Activated naive CD4-positive, alpha-beta T cell treated with anti-CD3 and anti-CD28 coated beads, Interleukin-2, amount 10 ng/mL, durations not matched to agents 7 days and 5 days (primary cell): ENCODE data around the gene TNIP3.

ENCODE experiments used
- CTCF ChIA-PET: fragments of 350-600 bp; sonication (Branson Sonifier 250); formaldehyde crosslinking; loops from one replicate; lab custom pipeline; 2021; ENCODE audit warnings: antibody characterized with exemption; lab: Charles Lee
- DNase-seq: peaks from one replicate; pipeline ENCODE4 v3.0.0-alpha.2; 2020
- H3K27ac Mint-ChIP-seq: one replicate; pipeline ENCODE4 v1.8.0; 2021; ENCODE audit warnings: mild to moderate bottlenecking, moderate library complexity, mixed read lengths
- H3K27me3 Mint-ChIP-seq: one replicate; pipeline ENCODE4 v1.8.0; 2021; ENCODE audit warnings: mild to moderate bottlenecking, mixed read lengths
- H3K36me3 Mint-ChIP-seq: one replicate; pipeline ENCODE4 v1.8.0; 2021; ENCODE audit warnings: mixed read lengths
- H3K4me1 Mint-ChIP-seq: one replicate; pipeline ENCODE4 v1.8.0; 2021; ENCODE audit warnings: mixed read lengths
- H3K4me3 Mint-ChIP-seq: one replicate; pipeline ENCODE4 v1.8.0; 2021; ENCODE audit warnings: mild to moderate bottlenecking, moderate library complexity, mixed read lengths
- H3K9me3 Mint-ChIP-seq: one replicate; pipeline ENCODE4 v1.8.0; 2021; ENCODE audit warnings: mixed read lengths

TNIP3 gene

DNA sequence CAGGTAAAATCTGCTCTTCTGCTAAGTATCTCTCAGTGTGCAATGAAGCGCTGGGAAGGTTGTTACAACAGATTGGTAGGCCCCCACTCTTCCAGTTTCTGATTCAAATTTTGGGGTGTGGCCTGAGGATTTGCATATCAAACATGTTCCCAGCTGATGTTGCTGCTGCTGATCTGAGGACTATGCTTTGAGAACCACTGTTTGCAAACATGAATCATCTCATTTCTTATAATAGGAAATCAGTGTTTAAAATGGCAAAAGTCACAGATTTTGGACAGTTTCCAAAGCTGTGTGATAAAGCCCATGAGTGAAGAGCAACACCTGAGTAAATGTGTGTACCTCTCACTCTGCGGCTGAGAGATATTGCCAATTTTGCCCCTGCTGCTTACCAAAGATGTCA lies 55.6 kb downstream of the TNIP3 start:
- Mint-ChIP-seq H3K9me3 (no peaks in the 10 kb centered on the region), H3K27me3 (peaks cover 12% of the 10 kb centered on the region), H3K4me1 (peaks cover 12% of the 10 kb centered on the region), H3K4me3 (no peak overlapping the region), H3K36me3 (no peaks in the 10 kb centered on the region), H3K27ac (no peak overlapping the region)
- CTCF ChIA-PET: no interaction called here
- no peak for DNase-seq

DNA sequence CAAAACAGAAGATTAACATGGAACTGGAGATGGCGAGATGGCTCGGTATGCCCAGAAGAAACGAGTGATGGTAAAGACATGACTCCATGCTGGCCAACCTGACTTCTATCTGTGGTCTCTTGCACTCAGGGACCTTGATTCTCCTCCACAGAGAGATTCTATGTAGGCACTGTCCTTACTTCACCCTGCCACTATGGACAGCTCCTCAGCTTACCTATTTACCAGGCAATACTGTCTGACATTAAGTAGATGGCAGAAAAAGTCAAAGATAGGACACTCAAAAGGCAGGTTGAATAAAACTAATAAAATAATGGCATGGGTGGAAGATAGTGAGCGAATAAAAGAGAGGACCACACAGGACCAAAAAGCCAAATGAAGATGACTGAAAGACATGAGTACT lies 56.6 kb downstream of the TNIP3 start:
- H3K27ac Mint-ChIP-seq: no peak overlapping the region
- no peak for DNase-seq
- H3K9me3 Mint-ChIP-seq: no peaks in the 10 kb centered on the region
- CTCF ChIA-PET: no interaction called here
- H3K36me3 Mint-ChIP-seq: no peaks in the 10 kb centered on the region
- no peak overlapping the region for H3K4me3 Mint-ChIP-seq
- H3K27me3 Mint-ChIP-seq: peaks cover 12% of the 10 kb centered on the region
- peaks cover 10% of the 10 kb centered on the region for H3K4me1 Mint-ChIP-seq

- no peaks in the 10 kb centered on the region for H3K9me3 Mint-ChIP-seq
- CTCF ChIA-PET: interaction anchor here (1.2 kb wide), 1 partner anchor 32 kb away, joined by 4 read pairs; no protein-coding TSS in a partner anchor
- H3K4me1 Mint-ChIP-seq: no peaks in the 10 kb centered on the region
- no peaks in the 10 kb centered on the region for H3K27me3 Mint-ChIP-seq
- H3K4me3 Mint-ChIP-seq: no peak overlapping the region
- no peaks in the 10 kb centered on the region for H3K36me3 Mint-ChIP-seq
- DNase-seq: no peak
- no peak overlapping the region for H3K27ac Mint-ChIP-seq
Observed at GRCh38 chr4:121100093-121100775, 63.9 kb downstream of the TNIP3 start.

GRCh38 chr4:121098266-121098665 lies 65.9 kb downstream of the TNIP3 start:
- H3K4me1 Mint-ChIP-seq: no peaks in the 10 kb centered on the region
- H3K27me3 Mint-ChIP-seq: no peaks in the 10 kb centered on the region
- no peak overlapping the region for H3K4me3 Mint-ChIP-seq
- H3K36me3 Mint-ChIP-seq: no peaks in the 10 kb centered on the region
- CTCF ChIA-PET: interaction anchor here (0.6 to 1.4 kb wide), 2 partner anchors 248 to 943 kb away, joined by 3 read pairs; no protein-coding TSS in a partner anchor
- H3K27ac Mint-ChIP-seq: no peak overlapping the region
- no peak for DNase-seq
- no peaks in the 10 kb centered on the region for H3K9me3 Mint-ChIP-seq

DNA sequence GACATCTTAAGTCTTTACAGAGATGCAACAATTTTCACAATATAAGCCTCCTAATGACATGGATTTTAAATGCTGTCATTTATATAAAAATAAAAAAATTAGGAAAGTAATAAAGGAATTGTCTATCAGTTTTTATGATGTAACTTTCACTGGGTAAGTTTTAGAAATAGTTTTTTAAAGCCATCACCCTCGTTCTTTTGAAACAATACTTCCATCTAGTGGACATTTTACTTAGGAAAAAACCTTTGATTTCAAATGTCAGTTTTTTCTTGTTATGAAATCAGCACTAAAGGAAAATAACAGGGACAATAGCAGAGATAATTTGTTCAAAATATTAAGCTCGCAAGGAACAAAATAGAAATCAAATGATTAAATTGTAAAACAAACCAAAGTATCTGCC lies 67.5 kb downstream of the TNIP3 start:
- no peak for DNase-seq
- CTCF ChIA-PET: no interaction called here
- H3K9me3 Mint-ChIP-seq: no peaks in the 10 kb centered on the region
- no peaks in the 10 kb centered on the region for H3K27me3 Mint-ChIP-seq
- no peak overlapping the region for H3K27ac Mint-ChIP-seq
- H3K36me3 Mint-ChIP-seq: no peaks in the 10 kb centered on the region
- no peak overlapping the region for H3K4me3 Mint-ChIP-seq
- H3K4me1 Mint-ChIP-seq: no peaks in the 10 kb centered on the region

GRCh38 chr4:121096191-121096590 lies 67.9 kb downstream of the TNIP3 start:
- H3K36me3 Mint-ChIP-seq: no peaks in the 10 kb centered on the region
- no peak for DNase-seq
- H3K4me3 Mint-ChIP-seq: no peak overlapping the region
- H3K9me3 Mint-ChIP-seq: no peaks in the 10 kb centered on the region
- no peak overlapping the region for H3K27ac Mint-ChIP-seq
- H3K27me3 Mint-ChIP-seq: no peaks in the 10 kb centered on the region
- H3K4me1 Mint-ChIP-seq: no peaks in the 10 kb centered on the region
- CTCF ChIA-PET: no interaction called here

DNA sequence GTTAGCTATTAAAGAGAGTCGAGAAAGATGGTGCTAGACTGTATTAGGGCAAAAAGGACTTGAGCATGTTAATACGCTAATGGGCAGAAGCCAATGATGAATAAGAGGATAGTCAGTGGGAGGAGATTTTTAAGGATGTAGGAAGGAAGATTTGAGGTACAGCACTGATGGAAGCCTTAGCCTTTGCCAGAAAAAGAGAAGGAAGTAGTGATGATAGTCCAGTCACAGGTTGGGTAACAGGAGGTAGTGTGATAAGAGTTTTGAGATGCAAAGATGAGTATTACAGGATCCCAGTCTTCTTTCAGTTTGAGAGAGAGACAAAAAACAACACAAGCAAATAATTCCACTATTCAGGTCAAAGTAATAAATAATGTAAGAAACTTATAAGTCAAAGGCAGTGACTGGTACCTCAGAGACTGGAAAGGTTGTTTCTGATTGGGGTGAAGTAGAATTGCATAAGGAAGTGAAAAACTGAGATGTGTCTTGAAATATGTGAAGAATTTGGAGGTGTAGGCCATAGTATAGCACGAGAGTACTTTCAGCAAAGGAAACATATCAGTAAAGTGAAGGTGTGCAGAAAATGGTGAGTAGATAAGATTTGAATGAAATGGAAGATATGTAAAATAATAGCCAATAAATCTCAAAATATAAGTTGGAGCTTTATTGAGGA lies 69.7 kb downstream of the TNIP3 start:
- DNase-seq: no peak
- Mint-ChIP-seq H3K4me3 (no peak overlapping the region), H3K4me1 (no peaks in the 10 kb centered on the region), H3K27ac (no peak overlapping the region), H3K27me3 (no peaks in the 10 kb centered on the region), H3K36me3 (no peaks in the 10 kb centered on the region), H3K9me3 (no peaks in the 10 kb centered on the region)
- CTCF ChIA-PET: no interaction called here

- no peaks in the 10 kb centered on the region for H3K9me3 Mint-ChIP-seq
- no peaks in the 10 kb centered on the region for H3K36me3 Mint-ChIP-seq
Observed at GRCh38 chr4:121093261-121093660, 70.9 kb downstream of the TNIP3 start.

GRCh38 chr4:121091941-121092340 lies 72.2 kb downstream of the TNIP3 start:
- Mint-ChIP-seq H3K4me1 (no peaks in the 10 kb centered on the region), H3K36me3 (no peaks in the 10 kb centered on the region), H3K9me3 (no peaks in the 10 kb centered on the region), H3K4me3 (no peak overlapping the region), H3K27ac (no peak overlapping the region), H3K27me3 (peaks cover 1% of the 10 kb centered on the region)
- CTCF ChIA-PET: no interaction called here
- DNase-seq: no peak

More at GRCh38 chr4:121093261-121093660, 70.9 kb downstream of the TNIP3 start:
- H3K27me3 Mint-ChIP-seq: no peaks in the 10 kb centered on the region
- CTCF ChIA-PET: no interaction called here
- no peaks in the 10 kb centered on the region for H3K4me1 Mint-ChIP-seq
- H3K4me3 Mint-ChIP-seq: no peak overlapping the region
- no peak for DNase-seq
- no peak overlapping the region for H3K27ac Mint-ChIP-seq

- no peak for DNase-seq
- H3K36me3 Mint-ChIP-seq: no peaks in the 10 kb centered on the region
- H3K27ac Mint-ChIP-seq: no peak overlapping the region
- no peaks in the 10 kb centered on the region for H3K4me1 Mint-ChIP-seq
- H3K4me3 Mint-ChIP-seq: no peak overlapping the region
- H3K27me3 Mint-ChIP-seq: peaks cover 9% of the 10 kb centered on the region
- no peaks in the 10 kb centered on the region for H3K9me3 Mint-ChIP-seq
- CTCF ChIA-PET: no interaction called here
Observed at GRCh38 chr4:121088867-121089266, 75.3 kb downstream of the TNIP3 start.
